Measurements from ENCODE around the gene ZBTB20. TPM values are rescaled to one million over a fixed set of nuclear protein-coding genes. Genes with fewer than 3 reads are reported as not detected.

The ZBTB20 gene
- total and polyA plus RNA-seq, 12 donors, result 2.8 to 167 (median 108) TPM

GRCh38 chr3:114967168-114967567, 179.9 kb downstream of the ZBTB20 start:
- H3K27me3 ChIP-seq, result no peaks in the 10 kb centered on the region
- H3K9me3 ChIP-seq (replicated peaks in 1 of 3), result no peaks in the 10 kb centered on the region
- intact Hi-C loops (cut with DNase I), result no loop called here
- H3K4me1 ChIP-seq (replicated peaks in 1 of 2), result no peaks in the 10 kb centered on the region
- no peaks in the 10 kb centered on the region for H3K36me3 ChIP-seq (replicated peaks in 1 of 2)
- H3K4me3 ChIP-seq, result no peak overlapping the region
- no peak for DNase-seq
- H3K27ac ChIP-seq, result no peak overlapping the region
- WGBS, 4 donors, result 56 to 73% (median 62%) methylated on average over 1 of the region's 1 CpG
- TF ChIP-seq, protein P1, sequence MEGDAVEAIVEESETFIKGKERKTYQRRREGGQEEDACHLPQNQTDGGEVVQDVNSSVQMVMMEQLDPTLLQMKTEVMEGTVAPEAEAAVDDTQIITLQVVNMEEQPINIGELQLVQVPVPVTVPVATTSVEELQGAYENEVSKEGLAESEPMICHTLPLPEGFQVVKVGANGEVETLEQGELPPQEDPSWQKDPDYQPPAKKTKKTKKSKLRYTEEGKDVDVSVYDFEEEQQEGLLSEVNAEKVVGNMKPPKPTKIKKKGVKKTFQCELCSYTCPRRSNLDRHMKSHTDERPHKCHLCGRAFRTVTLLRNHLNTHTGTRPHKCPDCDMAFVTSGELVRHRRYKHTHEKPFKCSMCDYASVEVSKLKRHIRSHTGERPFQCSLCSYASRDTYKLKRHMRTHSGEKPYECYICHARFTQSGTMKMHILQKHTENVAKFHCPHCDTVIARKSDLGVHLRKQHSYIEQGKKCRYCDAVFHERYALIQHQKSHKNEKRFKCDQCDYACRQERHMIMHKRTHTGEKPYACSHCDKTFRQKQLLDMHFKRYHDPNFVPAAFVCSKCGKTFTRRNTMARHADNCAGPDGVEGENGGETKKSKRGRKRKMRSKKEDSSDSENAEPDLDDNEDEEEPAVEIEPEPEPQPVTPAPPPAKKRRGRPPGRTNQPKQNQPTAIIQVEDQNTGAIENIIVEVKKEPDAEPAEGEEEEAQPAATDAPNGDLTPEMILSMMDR (IDR thresholded peaks at IDR 0.05), result no peak
- TF ChIP-seq POLR2A (IDR thresholded peaks at IDR 0.05), result no peak

DNA sequence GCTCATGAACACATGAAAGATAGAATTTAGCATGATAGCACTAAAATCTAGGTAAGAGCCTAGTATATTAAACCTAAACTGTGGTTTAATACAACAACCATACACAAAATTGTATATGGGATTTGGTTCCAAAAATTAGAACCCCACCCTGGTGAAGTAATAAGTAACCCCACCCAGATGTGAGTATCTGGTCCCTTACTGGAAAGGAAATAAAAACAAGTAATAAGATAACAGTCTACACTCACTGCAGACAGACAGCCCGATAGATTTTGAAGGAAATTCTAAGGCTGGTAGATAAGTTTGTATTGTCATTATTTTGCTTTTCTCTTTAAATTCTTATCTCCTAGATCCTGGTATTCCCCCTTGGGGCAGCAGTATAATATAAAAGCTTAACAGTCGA, 184.9 kb downstream of the ZBTB20 start:
- no peaks in the 10 kb centered on the region for H3K36me3 ChIP-seq (replicated peaks in 1 of 2)
- no peak overlapping the region for H3K4me3 ChIP-seq
- 57 to 73% (median 70%) methylated on average over 2 of the region's 2 CpGs for WGBS, 4 donors
- no peaks in the 10 kb centered on the region for H3K9me3 ChIP-seq (replicated peaks in 1 of 3)
- H3K4me1 ChIP-seq (replicated peaks in 1 of 2), result no peaks in the 10 kb centered on the region
- no peak for DNase-seq
- TF ChIP-seq POLR2A (IDR thresholded peaks at IDR 0.05), result no peak
- TF ChIP-seq, protein P1 (IDR thresholded peaks at IDR 0.05), result no peak
- intact Hi-C loops (cut with DNase I), result no loop called here
- no peak overlapping the region for H3K27ac ChIP-seq
- H3K27me3 ChIP-seq, result no peaks in the 10 kb centered on the region

DNA sequence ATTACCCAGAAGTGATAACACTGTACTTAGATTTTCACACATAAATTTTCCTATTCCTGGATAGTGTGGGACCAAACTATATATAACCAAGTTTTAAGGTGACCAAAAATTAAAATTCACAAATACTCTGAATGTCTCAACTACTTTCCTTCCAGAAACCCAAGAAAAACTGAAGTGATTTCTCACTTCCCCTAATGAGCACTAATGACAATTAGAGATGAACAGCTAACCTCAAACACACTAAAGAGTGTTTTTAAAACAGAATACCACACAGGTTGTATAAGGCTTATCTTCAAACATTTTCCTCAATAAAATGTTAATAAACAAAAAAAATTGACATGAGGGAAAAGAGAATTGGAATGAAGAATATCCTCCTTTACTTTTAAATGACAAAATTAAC, 188.2 kb downstream of the ZBTB20 start:
- Histone ChIP-seq H3K27ac (no peak overlapping the region), H3K4me1 (replicated peaks in 1 of 2) (no peaks in the 10 kb centered on the region), H3K4me3 (no peak overlapping the region), H3K36me3 (replicated peaks in 1 of 2) (no peaks in the 10 kb centered on the region), H3K27me3 (no peaks in the 10 kb centered on the region), H3K9me3 (replicated peaks in 1 of 3) (peaks cover 0 to 3% (median 3%) of the 10 kb centered on the region in 3 donors)
- intact Hi-C loops (cut with DNase I), result no loop called here
- DNase-seq, result no peak
- TF ChIP-seq, protein P1 (IDR thresholded peaks at IDR 0.05), result no peak
- TF ChIP-seq POLR2A (IDR thresholded peaks at IDR 0.05), result no peak

DNA sequence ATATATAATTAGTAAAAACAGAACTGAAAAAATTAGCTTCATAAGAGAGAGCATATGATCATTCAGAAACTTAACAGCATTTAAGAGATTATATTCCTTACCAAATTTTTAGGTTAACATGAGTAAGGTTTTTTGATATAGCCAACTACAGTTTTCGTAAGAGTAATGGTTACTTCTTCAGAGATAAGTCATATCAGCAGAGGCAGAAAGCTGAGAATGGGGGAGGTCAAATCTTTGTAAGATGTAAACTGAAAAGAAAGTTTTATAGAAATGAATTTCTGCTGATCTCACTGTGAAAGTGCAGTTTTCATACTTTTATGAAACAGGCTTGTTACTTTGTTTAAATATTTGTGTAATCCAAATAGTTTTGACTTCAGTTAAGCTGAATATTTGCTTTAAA, 193.3 kb downstream of the ZBTB20 start:
- H3K27me3 ChIP-seq, result no peaks in the 10 kb centered on the region
- H3K36me3 ChIP-seq (replicated peaks in 1 of 2), result no peaks in the 10 kb centered on the region
- H3K27ac ChIP-seq, result no peak overlapping the region
- intact Hi-C loops (cut with DNase I), result no loop called here
- peaks cover 0 to 15% (median 15%) of the 10 kb centered on the region in 3 donors for H3K9me3 ChIP-seq (replicated peaks in 1 of 3)
- H3K4me3 ChIP-seq, result no peak overlapping the region
- WGBS, 4 donors, result 97 to 98% (median 97%) methylated on average over 1 of the region's 1 CpG
- no peak for DNase-seq
- no peaks in the 10 kb centered on the region for H3K4me1 ChIP-seq (replicated peaks in 1 of 2)
- TF ChIP-seq, protein P1 (IDR thresholded peaks at IDR 0.05), result no peak
- no peak for TF ChIP-seq POLR2A (IDR thresholded peaks at IDR 0.05)
